B cell (primary cell): ENCODE data around the gene ADAMTS5.

Experiments used
- CTCF ChIP-seq: fragments of 200-600 bp; IDR thresholded peaks from one replicate; pipeline ENCODE4 v1.8.0; 2022; ENCODE audit warnings: antibody characterized with exemption, mild to moderate bottlenecking
- EZH2 ChIP-seq: IDR thresholded peaks from 2 replicates; pipeline ENCODE4 v1.6.1; 2012; ENCODE audit warnings: borderline replicate concordance, low read depth, mild to moderate bottlenecking, moderate library complexity, low read length; ENCODE audit not compliant: insufficient read depth, poor library complexity, severe bottlenecking

- TF ChIP-seq CTCF (no peak), EZH2 (no peak)
Observed at GRCh38 chr21:26946744-26947446, 20.0 kb downstream of the ADAMTS5 start.
